HG03342 (cell line): ENCODE data around the gene JAK3.
A peak's percentile ranks its signal among the peaks of the same experiment; 100 is the strongest.

Experiments used
- ATAC-seq: cut with Tn5 transposase; IDR thresholded peaks from one replicate; pipeline ENCODE4 v1.9.1; 2021; ENCODE audit warnings: mild to moderate bottlenecking, moderate library complexity; ENCODE audit not compliant: unreplicated experiment

JAK3 gene

DNA sequence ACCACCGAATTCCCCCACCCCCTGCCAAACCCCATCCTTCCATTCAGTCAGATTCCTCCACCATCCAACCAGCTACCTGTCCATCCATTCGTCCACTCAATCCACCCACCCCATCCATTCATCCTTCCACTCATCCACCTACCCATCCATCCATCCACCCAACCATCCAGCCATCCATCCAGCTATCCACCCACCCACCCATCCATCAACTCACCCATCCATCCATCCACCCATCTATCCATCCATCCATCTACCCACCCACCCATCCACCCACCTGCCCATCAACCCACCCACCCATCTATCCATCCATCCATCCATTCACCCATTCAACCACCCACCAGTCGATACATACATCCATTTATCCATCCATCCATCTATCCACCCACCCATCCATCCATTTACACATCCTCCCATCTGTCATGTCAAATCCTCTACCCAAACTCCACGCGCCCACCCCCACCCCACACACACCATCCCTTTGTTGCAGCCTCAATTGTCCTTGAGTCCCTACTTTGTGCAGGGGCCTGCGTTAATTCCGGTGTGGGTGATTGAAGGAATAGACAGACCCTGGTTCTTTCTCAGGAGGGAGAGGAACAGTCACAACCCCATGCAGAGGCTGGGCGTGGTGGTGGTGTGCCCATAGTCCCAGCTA, 18.7 kb upstream of the JAK3 start:
- no peak for ATAC-seq

DNA sequence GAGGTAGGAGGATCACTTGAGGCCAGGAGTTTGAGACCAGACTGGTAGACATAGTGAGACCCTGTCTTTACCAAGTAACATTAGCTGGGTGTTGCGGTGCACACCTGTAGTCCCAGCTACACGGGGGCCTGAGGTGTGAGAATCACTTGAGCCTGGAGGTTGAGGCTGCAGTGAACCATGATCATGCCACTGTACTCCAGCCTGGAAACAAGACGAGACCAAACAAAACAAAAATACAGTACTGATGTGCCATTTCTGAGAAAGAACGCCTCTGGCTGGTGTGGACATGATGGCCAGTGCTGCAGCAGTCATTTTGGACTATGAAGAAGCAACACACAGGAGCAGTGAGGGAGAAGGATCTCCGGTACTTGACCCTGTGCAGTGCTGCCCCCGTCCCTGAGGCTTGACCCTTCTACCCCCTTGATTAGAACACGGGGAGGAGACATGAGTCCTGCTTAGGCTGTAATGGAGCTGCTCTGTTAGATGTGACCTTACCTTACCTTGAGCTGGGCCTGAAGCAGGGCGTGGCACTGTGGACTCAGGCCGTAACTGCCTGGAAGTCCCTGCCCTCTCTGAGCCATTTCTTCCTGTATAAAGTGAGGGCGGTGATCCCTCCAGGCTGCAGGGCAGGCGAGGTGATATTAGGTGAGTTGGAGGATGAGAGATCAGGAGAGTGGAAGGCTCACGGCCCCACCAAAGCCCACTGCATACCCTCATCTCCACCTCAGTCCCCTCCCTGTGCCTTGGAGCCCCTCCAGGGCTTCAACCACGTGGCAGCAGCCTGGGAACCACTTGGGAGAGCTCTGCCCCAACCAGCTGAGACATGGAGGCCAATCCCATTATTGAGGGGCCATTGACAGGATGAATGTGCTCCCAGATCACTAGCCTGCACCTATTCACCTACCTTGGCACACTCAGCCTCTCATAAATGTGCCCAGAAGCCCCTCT, 17.9 kb upstream of the JAK3 start:
- ATAC-seq, result no peak

DNA sequence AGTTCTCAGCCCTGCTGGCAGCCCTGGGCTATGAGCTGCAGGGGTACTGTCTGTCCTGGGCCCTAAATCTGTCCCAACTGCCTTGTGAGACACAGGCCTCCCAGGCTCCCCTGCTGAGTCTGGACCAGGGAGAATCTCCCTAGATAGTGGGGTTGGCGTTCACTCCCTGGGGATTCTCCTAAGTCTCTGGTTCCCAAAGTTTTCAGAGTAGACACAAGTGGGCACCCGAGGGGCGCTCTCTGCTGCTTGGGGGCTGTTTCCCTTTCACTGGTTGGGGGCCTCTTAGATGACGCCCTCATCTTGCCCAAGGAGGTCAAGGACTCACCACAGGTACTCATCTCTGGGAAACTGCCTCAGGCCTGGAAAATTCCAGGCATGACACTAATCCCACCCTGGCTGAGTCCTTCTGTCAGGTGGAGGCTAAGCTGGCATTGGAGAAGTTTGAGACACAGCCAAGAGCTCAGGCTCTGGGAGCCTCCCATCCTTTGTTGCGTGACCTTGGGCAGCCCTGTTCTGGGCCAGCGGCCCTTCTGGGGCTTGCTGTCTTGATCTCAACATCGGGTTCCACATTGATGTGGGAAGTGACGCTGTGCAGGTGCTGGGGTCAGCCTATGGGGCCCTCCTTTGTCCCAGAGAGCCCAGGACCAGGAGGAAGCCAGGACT, 15.9 kb upstream of the JAK3 start:
- ATAC-seq, result no peak

DNA sequence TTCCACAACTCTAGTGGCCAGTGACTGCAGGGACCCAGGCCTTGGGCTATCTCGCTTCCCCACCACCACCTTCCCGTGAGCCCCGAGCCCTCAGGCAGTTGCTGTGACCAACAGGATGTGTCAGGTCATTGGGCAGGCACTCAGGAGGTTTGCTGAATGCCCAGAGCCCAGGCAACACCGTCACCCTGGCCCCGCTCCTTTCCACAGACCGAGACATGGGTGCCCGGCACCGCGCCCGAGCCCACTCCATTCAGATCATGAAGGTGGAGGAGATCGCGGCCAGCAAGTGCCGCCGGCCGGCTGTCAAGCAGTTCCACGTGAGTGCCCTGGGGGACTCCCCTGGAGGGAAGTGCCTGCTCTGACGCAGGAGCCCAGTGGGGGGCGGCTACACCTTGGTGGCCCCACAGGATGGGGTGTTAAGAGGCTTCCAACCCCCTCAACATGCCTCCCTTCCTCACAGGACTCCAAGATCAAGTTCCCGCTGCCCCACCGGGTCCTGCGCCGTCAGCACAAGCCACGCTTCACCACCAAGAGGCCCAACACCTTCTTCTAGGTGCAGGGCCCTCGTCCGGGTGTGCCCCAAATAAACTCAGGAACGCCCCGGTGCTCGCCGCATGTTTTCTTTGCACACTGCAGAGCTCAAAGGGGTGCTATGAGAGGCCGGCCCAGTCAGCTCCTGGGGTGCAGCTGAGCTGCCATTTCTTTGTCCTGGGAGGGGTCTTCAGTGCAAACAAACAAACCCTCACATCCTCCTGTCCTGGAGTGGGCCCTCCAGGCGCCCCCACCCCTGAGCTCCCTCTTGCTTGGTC, 15.1 kb upstream of the JAK3 start:
- no peak for ATAC-seq

DNA sequence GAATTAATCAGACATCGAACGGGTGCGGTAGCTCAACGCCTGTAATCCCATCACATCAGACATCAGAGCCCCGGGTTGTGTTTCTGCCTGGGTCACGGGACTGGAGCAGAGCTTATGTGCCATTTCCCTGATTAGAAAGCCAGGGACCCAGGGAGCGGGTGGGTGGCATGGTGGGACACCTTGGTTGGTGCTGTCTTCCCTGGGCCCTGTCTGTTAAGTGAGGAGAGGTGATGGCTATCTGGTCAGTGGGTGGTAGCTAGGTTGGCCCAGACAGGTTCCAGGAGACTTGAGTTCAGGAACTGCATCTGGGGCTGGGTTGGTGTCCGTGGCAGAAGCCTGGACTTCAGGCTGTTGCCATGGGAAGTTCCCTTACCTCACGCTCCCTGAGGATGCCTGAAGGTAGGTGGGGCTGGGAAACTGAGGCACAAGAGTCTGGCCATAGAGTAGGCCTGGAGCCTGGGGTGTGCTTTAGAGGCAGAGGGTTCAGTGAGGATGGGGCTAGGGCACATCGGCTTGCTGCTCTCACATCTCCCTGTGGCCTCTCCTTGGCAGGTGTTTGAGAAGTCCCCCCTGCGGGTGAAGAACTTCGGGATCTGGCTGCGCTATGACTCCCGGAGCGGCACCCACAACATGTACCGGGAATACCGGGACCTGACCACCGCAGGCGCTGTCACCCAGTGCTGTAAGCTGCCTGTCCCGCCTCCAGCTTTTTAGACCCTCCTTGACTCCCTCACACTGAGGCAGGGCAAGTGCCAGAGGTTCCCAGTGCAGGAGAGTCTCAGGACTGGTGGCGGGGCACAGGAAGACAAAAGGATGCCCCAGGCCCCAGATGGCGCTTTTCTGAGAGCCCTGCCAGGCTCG, 14.0 kb upstream of the JAK3 start:
- ATAC-seq, result no peak

DNA sequence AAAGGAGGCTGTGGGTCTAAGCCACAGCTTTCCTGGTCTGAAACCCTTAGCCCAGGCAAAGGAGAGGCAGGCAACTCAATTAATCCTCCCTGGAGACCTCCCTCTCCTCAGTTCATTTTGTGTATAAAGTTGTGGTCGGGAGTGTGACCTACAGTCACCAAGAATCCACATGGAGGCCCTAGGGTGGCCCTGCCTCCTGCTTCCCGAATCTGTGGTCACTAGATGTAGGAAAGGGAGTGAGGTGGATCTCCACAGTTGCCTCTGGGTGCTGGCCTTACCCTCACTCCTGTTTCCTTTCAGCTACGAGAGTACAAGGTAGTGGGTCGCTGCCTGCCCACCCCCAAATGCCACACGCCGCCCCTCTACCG, 13.2 kb upstream of the JAK3 start:
- no peak for ATAC-seq

DNA sequence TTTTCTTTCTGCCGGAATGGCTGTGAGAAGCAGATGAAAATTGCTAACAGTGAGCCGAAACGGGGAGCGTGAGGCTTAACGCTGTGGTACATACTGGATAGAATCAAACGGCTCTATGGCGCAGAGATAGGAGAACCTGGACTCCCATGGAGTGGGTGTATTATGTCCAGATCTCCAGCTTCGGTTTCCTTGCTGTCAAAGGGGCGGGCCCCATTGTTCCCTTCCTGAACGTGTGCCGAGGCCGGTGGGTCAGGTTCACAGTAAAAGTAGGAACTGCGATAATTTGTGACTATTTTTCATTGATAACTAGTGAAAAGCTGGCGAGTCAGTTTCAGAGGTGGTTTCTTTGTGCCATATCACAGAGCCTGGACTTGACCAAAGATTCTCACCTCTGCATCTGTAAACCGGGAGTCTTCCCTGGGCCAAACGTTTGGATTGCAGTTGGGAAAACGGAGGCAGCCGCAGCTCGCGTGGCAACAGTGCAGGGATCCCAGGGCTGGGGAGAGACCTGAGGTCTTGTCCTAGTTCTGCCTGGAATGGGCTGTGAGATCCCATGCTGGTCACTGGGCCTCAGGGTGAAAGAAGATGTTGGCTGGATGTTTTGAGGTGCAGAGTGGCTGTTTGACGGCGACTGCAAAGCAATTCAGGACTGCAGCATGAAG, 12.7 kb upstream of the JAK3 start:
- ATAC-seq, result no peak

DNA sequence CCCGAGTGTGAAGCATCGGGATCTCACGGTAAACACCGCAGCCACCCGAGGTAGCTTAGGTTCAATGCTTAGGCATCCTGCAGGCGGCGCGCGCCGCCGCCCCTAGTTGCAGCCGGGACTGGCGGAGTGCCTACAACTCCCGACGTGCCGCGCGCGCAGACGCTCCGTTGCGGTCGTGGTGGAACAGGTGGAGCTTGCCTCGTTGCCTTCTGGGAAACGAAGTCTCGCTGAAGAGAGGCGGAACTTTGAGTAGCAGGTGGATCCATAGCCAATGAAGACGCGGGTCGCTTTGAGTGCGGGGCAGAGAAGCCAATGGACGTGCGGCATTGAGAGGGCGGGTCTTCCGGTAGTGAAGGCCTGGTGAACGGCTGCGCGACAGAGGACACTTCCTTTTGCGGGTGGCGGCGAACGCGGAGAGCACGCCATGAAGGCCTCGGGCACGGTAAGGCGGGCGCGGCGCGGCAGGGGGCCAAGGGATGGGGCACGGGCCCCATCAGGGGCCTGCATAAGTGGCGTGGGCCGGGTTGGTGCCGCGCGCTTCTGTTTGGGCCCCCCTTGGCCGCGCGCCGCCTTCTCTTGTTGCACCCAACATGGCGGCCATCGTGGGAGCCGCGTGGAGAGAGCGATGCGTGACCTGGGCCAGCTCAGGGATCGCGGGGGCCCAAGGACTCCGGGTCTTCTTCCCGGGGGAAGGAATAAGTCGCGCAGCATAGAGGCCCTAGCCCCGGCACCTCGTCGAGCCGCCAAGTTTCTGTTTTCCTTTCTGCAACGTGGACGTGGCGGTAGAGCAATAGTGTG, 11.9 kb upstream of the JAK3 start, which contains the start of gene RPL18A:
RPL18A (plus strand) TSS at position 378 of the 798 bp plus-strand sequence; CDS start at position 425, 47 bp downstream.
- peak; percentile 90 for ATAC-seq

DNA sequence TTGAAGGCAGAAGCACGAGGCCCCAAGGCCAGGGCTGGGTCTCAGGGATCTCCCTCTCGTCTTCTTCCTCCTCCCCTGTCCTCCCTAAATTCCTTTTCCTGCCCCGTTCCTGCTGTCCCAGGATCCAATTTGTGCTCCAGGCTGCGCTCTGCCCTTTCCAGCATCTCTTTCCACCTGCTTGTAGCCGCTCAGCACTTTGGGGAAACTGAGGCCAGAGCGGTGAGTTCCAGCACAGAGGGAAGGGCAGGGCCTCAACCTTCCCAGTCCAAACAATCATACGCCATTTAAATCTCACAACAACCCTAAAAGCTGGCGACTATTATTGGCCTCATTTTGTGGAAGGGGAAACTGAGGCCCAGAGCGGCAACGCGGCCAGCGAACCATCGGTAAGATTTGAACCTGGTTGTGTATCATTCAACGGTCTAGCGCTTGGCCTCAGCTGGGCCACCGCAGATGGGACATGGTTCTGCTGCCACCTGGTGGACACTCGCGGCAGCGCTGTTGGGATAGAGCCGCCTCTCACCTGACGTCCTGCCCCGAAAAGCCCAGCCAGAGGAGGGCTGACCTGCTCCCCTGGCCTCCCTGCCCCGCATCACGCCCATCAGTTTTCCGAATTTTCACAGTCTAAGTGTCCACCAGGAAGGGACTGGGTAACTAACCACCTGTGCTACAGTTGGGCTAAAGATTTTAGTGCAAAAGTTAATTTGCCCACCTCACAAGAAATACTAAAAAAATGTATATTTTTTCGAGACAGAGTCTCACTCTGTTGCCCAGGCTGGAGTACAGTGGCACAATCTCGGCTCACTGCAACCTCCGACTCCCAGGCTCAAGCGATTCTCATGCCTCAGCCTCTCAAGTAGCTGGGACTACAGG, 7.7 kb upstream of the JAK3 start:
- ATAC-seq, result no peak

DNA sequence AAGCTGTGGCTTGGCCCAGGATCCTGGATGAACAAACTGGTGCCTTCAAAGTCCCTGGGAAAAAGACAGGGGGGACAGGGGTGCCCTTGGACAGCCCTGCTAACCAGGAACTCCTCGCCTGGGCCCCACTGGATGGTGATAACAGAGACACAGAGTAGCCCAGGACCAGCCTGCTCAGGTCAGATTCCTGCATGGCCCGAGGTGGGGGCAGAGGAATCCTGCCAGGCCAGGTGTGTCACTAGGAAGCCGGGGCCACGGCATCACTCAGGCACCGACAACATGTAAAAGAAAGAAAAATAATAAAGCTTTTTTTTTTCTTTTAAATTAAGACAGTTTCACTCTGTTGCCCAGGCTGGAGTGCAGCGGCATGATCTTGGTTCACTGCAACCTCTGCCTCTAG, 6.3 kb upstream of the JAK3 start:
- no peak for ATAC-seq

DNA sequence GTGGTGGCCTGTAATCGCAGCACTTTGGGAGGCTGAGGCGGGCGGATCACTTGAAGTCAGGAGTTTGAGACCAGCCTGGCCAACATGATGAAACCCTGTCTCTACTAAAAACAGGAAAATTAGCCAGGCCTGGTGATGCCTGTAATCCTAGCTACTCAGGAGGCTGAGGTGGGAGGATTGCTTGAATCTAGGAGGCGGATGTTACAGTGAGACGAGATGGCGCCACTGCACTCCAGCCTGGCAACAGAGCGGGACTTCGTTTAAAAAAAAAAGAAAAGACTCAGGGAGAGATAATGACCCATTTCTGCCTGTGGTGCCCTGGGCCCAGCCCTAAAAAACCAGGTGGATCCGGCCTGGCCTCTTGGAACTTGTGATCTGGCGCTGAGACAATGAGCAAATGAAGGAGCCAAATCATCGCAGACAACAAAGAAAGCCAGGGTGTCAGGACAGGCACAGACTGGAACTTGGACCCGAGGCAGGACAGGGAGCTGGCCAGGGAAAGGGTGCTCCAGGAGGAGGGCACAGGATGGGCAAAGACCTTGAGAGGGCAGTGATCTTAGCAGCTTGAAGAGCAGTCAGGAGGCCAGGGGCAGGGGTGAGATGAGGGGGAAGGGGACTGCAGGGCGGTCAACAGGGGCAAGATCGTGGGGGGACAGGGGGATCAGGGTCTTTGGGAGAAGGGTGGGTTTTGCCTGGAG, 962 bp upstream of the JAK3 start:
- no peak for ATAC-seq

DNA sequence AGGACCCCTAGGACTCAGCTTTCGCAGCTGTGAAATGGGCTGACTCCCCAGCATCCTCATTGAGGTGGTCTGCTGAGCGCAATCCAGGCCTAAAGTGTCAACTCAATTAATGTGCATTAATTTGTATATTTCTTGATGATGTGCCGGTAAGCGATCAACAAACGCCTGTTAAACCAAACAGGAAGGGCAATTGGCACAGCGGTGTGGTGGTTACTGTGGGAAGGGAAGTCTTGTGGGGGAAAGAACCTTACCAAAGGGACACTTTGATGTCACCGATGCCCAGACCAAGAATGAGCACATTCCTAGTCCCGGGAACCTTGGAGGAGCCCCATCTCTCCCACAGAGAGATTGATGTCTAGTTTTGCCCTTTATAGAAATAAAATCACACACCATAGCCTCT, 1.6 kb downstream of the JAK3 start:
- no peak for ATAC-seq

DNA sequence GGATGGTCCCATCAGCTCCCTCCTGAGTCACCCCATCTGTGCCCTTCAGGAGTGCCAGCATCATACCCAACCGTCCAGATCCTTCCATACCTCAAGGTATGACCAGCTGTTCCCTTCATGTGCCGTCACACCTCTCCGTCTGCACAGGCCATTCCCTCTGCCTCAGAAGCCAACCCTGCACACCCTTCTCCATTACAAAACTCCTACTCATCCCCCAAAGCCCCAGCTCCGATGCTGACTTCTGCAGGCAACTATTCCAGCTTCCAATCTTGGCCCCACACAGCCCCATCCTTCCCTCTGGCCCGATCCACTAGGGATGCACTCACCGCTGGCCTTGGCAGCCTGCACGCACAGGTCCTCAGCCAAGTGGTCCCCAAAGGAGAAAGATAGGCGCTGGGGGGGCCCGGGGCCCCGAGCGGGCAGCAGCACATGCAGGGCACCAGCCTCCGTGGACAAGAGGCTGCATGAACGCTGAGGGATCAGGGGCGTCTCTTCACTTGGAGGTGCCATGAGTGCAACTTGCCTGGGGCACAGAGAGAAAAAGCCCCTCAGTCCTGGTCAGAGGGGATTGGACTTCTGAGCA, 3.8 kb downstream of the JAK3 start:
- no peak for ATAC-seq

DNA sequence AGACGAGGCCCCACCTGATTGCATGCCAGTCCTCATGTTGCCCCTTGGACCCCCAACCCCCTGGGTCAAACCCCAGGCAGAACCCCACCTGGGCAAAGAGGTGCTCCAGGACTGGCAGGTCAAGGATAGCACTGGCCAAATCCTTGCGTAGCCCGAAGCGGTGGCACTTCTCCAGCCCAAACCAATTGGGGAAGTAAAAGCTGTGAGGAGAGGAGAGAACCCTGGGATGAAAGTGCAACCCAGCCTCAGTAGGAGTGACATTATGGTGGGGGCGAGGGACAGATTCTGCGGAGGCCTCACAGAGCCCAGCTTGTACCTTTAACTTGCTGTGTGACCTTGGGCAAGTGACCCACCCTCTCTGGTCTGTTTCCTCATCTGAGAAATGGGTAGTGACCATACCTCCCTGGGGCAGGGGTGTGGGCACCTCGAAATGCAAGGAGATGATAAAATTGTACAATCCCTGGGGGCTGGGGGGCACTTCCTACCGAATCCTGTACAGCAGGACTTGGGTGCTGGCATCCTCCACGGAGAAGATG, 4.4 kb downstream of the JAK3 start:
- no peak for ATAC-seq

DNA sequence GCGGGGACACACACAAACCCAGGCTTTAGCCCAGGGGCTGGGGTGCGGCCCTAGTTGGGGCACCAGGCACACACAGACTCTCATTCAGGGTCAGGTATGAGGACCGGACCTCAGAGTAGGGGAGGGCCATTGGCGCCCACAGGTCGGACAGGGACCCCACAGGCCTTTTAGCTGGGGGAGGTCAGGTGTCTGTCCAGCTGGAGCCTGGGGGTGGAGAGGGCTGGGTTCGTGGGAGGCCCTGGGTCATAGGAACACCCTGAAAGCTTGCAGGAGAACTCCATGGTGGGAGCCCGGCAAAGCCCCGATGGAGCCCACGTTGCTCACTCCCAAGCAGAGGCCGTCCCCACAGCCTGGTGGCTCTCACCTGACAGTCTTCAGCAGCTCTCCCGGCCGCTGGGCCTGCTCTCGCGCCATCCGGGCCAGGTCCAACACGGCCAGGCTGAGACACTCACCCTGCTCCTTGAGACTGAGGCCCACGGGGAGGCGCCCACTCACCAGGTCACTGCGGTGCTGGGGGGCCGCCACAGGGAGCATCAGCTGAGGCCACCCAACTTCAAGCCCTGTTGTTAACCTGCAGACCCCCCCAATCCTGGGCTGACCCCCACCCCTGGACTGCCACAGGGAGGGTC, 5.0 kb downstream of the JAK3 start:
- ATAC-seq, result no peak
